GM12891 (cell line): ENCODE measurements around the gene ALDH1L1.

ENCODE experiments used
- POLR2A ChIP-seq: IDR thresholded peaks from 2 replicates; pipeline ENCODE4 v1.6.1; 2011; ENCODE audit warnings: low read depth, low read length, control low read depth
- POLR2AphosphoS5 ChIP-seq: IDR thresholded peaks from 2 replicates; pipeline ENCODE4 v1.6.1; 2011; ENCODE audit warnings: low read depth, low read length, control low read depth

DNA sequence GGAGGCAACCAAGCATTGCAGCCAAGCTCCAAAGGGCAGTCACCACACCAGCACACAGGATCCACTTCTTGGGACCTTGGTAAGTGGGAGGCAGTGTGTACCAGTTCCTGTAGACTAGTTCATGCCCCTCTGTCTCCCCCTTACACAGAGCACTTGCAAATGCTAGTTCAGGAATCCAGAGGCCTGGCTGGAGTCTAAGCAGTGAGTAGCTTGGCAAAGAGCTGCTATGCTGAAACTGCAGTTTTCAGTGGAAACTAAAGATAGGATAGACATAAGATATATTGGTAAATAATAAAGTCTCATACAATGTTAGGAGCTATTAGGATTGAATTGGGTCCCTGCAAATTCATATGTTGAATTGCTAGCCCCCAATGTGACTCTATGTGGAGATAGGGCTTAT lies 82.6 kb downstream of the ALDH1L1 start:
- no peak for TF ChIP-seq POLR2AphosphoS5
- TF ChIP-seq POLR2A: no peak
